Uterus (tissue), 2 donors: ENCODE results near the gene FBRS.
"Not testable (repeated sequence)": the region's sequence is repeated elsewhere in the genome, so short reads cannot be mapped to it uniquely, and the experiment has no call there.

Source experiments
- CTCF ChIP-seq, 4 experiments: fragments of 200-600 bp in 2 of 4; fragments of 450-650 bp in 2 of 4; sonication (generic) in 2 of 4; IDR thresholded peaks; one replicate each; pipeline ENCODE4 v1.5.1; 2016 to 2019; ENCODE audit warnings: antibody characterized with exemption in 4 of 4, mild to moderate bottlenecking in 2 of 4, moderate library complexity in 1 of 4
- POLR2A ChIP-seq, 2 donors: fragments of 450-650 bp; IDR thresholded peaks; one replicate each; pipeline ENCODE4 v1.6.1; 2016; ENCODE audit warnings: antibody characterized with exemption in 2 of 2, mild to moderate bottlenecking in 1 of 2, moderate library complexity in 1 of 2

DNA sequence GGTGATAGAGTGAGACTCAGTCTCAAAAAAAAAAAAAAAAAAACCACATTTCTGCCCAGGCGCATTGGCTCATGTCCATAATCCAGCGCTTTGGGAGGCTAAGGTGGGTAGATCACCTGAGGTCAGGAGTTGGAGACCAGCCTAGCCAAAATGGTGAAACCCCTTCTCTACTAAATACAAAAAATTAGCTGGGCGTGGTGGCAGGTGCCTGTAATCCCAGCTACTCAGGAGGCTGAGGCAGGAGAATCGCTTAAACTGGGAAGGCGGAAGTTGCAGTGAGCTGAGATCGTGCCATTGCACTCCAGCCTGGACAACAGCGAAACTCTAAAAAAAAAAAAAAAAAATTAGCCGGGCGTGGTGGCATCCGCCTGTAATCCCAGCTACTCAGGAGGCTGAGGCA, 21.1 kb upstream of the FBRS start:
- not testable (repeated sequence) for TF ChIP-seq CTCF, POLR2A (IDR thresholded peaks at IDR 0.05)
